SU-DHL-6 (cell line): ENCODE data around the gene SEPTIN1.
A peak's percentile ranks its signal among the peaks of the same experiment; 100 is the strongest.

ENCODE experiments used
- H2AFZ ChIP-seq: fragments of 200-600 bp; sonication (generic); 2 replicates; pipeline ENCODE4 v1.6.1; 2014; ENCODE audit warnings: low read depth, mild to moderate bottlenecking, moderate library complexity, mixed read lengths, antibody characterized with exemption, low read length; ENCODE audit not compliant: severe bottlenecking
- H3F3A ChIP-seq: fragments of 200-600 bp; shearing (Covaris generic); 2 replicates; pipeline ENCODE4 v1.6.0; 2016; ENCODE audit warnings: antibody characterized with exemption, mild to moderate bottlenecking; ENCODE audit not compliant: insufficient read depth
- H3K27ac ChIP-seq: fragments of 200-600 bp; sonication (generic); 2 replicates; pipeline ENCODE4 v1.5.1; 2016; ENCODE audit warnings: low read depth, mild to moderate bottlenecking, low read length, moderate library complexity, mixed read lengths
- H3K27me3 ChIP-seq: fragments of 200-600 bp; sonication (generic), shearing (Covaris generic); 2 replicates; pipeline ENCODE4 v1.6.0; 2014; ENCODE audit warnings: mild to moderate bottlenecking, low read length
- H3K36me3 ChIP-seq: fragments of 200-600 bp; sonication (generic); 2 replicates; pipeline ENCODE4 v1.6.1; 2014; ENCODE audit warnings: mild to moderate bottlenecking, low read length, mixed read lengths
- H3K4me2 ChIP-seq: fragments of 300-600, 200-600 bp; shearing (Covaris generic), sonication (generic); 2 replicates; pipeline ENCODE4 v1.6.0; 2014; ENCODE audit warnings: low read length, low read depth, mild to moderate bottlenecking; ENCODE audit not compliant: poor library complexity, severe bottlenecking
- H3K4me3 ChIP-seq: fragments of 200-600 bp; sonication (generic); 2 replicates; pipeline ENCODE4 v1.5.1; 2014; ENCODE audit warnings: antibody characterized with exemption, low read length, mild to moderate bottlenecking, mixed read lengths; ENCODE audit not compliant: insufficient read depth, poor library complexity, severe bottlenecking
- H3K79me2 ChIP-seq: fragments of 200-600 bp; sonication (generic); 2 replicates; pipeline ENCODE4 v1.6.1; 2014; ENCODE audit warnings: mild to moderate bottlenecking, low read length, moderate library complexity; ENCODE audit not compliant: insufficient read depth
- H3K9ac ChIP-seq: fragments of 200-600 bp; sonication (generic); 2 replicates; pipeline ENCODE4 v1.7.0; 2014; ENCODE audit warnings: mild to moderate bottlenecking, low read length
- H3K9me2 ChIP-seq: fragments of 200-600 bp; sonication (generic); replicated peaks from 2 replicates; pipeline ENCODE4 v1.6.1; 2014; ENCODE audit warnings: low read length; ENCODE audit not compliant: insufficient read depth
- H3K9me3 ChIP-seq: fragments of 200-600 bp; sonication (generic); 2 replicates; pipeline ENCODE4 v1.6.1; 2014; ENCODE audit warnings: low read length, mixed read lengths; ENCODE audit not compliant: insufficient read depth
- H4K20me1 ChIP-seq: fragments of 200-600 bp; sonication (generic); 2 replicates; pipeline ENCODE4 v1.6.1; 2014; ENCODE audit warnings: low read depth, mild to moderate bottlenecking, antibody characterized with exemption, low read length, moderate library complexity, mixed read lengths
- CTCF ChIP-seq: fragments of 200-600 bp; sonication (generic); IDR thresholded peaks from one replicate; pipeline ENCODE4 v1.5.1; 2017; ENCODE audit warnings: antibody characterized with exemption, mild to moderate bottlenecking, low read length, moderate library complexity; ENCODE audit not compliant: insufficient read depth, poor library complexity, severe bottlenecking
- EZH2phosphoT487 ChIP-seq: fragments of 200-600 bp; sonication (generic), shearing (Covaris generic); conservative IDR thresholded peaks from 2 replicates; pipeline ENCODE4 v1.6.1; 2018; ENCODE audit warnings: mild to moderate bottlenecking, antibody characterized with exemption, low read length, moderate library complexity, mixed read lengths

The SEPTIN1 gene

GRCh38 chr16:30379158-30379783, 3.1 kb downstream of the SEPTIN1 start:
- Histone ChIP-seq H2AFZ (no peak overlapping the region), H3K4me3 (peak overlapping the region; percentile 57), H3K27me3 (no peaks in the 10 kb centered on the region), H3K9ac (peak overlapping the region; percentile 70), H4K20me1 (no peaks in the 10 kb centered on the region), H3K9me3 (no peaks in the 10 kb centered on the region), H3K36me3 (no peaks in the 10 kb centered on the region), H3K79me2 (peaks cover 13% of the 10 kb centered on the region), H3K4me2 (peak overlapping the region; percentile 81), H3K9me2 (no peaks in the 10 kb centered on the region), H3K27ac (peak overlapping the region; percentile 91), H3F3A (peaks cover 22% of the 10 kb centered on the region)
- TF ChIP-seq EZH2phosphoT487 (no peak), CTCF (no peak)

GRCh38 chr16:30378236-30379157, 3.9 kb downstream of the SEPTIN1 start:
- Histone ChIP-seq H3K79me2 (peaks cover 13% of the 10 kb centered on the region), H3K4me2 (peak overlapping the region; percentile 95), H3K4me3 (peak overlapping the region; percentile 57), H3F3A (peaks cover 22% of the 10 kb centered on the region), H4K20me1 (no peaks in the 10 kb centered on the region), H3K9me2 (no peaks in the 10 kb centered on the region), H3K27me3 (no peaks in the 10 kb centered on the region), H3K27ac (peak overlapping the region; percentile 91), H3K36me3 (no peaks in the 10 kb centered on the region), H2AFZ (no peak overlapping the region), H3K9me3 (no peaks in the 10 kb centered on the region), H3K9ac (peak overlapping the region; percentile 73)
- TF ChIP-seq CTCF (no peak), EZH2phosphoT487 (no peak)

- Histone ChIP-seq H3K9me2 (no peaks in the 10 kb centered on the region), H2AFZ (peak overlapping the region; percentile 50), H3K27ac (peak overlapping the region; percentile 91), H3K4me3 (peak overlapping the region; percentile 60), H3F3A (peaks cover 22% of the 10 kb centered on the region), H3K79me2 (peaks cover 13% of the 10 kb centered on the region), H3K4me2 (peak overlapping the region; percentile 95), H3K9ac (peak overlapping the region; percentile 73), H3K9me3 (no peaks in the 10 kb centered on the region), H3K27me3 (no peaks in the 10 kb centered on the region), H4K20me1 (no peaks in the 10 kb centered on the region), H3K36me3 (no peaks in the 10 kb centered on the region)
- TF ChIP-seq CTCF (no peak), EZH2phosphoT487 (no peak)
Observed at GRCh38 chr16:30377812-30378235, 4.5 kb downstream of the SEPTIN1 start.
